ENCODE data around the gene RTN4RL2. TPM values are rescaled to one million over a fixed set of nuclear protein-coding genes. Genes with fewer than 3 reads are reported as not detected.

Gene RTN4RL2
- total and polyA plus RNA-seq, 9 of the 15 experiments (the other 6 are each of a cell fraction or from before 2014, with no cell fraction given) = 0.06 to 1.9 (median 0.34) TPM; not detected in 4

DNA sequence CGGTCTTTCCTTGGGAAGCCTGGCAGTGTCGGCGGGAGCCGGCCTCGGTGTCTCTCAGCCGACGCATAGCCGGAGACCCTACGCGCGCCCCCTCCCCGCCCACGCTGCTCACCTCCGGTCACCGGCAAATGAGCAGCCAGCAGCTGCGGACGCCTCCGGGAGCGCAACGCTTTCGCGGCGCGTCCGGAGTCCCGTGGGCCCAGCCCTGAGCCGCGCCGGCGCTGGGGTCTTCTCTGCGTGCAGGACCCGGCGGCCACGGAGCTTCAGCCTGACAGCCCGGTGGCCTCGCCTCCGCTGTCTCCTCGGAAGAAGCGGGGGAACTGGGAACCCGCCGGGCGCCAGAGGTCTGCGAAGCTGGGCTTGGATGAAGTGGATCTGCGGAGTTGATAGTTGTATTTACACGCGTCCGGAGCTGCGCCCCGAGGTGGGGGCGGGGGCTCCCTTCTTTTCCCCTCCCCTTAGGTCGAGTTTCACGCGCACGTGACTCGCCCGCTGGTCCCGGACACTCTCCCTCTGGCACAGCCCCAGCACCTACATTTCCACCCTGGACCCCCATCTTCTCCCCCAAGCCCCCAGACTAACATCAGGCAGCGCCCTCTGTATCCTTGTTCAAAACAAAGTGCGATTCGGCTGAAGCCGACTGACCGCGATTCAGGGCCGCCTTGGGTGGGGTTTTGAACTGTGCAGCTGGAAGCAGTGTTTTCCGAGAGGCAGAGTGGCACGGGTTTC is 55.2 kb downstream of the RTN4RL2 start, which contains the start of gene SLC43A1 (continued):
- TF ChIP-seq TSHZ1 (CRISPR knock-in tag; IDR thresholded peaks at IDR 0.05) (no peak), EZH2 (IDR thresholded peaks at IDR 0.05; ENCODE audit: borderline replicate concordance, low read depth, low read length) (no peak), IRF2 (CRISPR knock-in tag; IDR thresholded peaks at IDR 0.05) (no peak), GATA2 (CRISPR knock-in tag; IDR thresholded peaks at IDR 0.05) (no peak), CAMTA2 (CRISPR knock-in tag; conservative IDR thresholded peaks at IDR 0.05) (peak; percentile 44; the same call in 1 of the 2 replicates), ZKSCAN3 (CRISPR knock-in tag; IDR thresholded peaks at IDR 0.05) (no peak), NCOA6 (IDR thresholded peaks at IDR 0.05) (no peak), PTTG1 (tag; IDR thresholded peaks at IDR 0.05; ENCODE audit: low read depth) (no peak), KLF6 (CRISPR knock-in tag; IDR thresholded peaks at IDR 0.05; ENCODE audit: borderline replicate concordance) (no peak), JUND (IDR thresholded peaks at IDR 0.05; ENCODE audit: borderline replicate concordance, low read depth, low read length) (no peak), JUND (tag; IDR thresholded peaks at IDR 0.05; ENCODE audit: borderline replicate concordance, low read depth, low read length) (0 out of 3 replicates have a peak, but pooled peaks have one; percentile 6), ZNF695 (CRISPR knock-in tag; IDR thresholded peaks at IDR 0.05) (no peak), MAZ (CRISPR knock-in tag; conservative IDR thresholded peaks at IDR 0.05 in 1 of 2, IDR thresholded peaks at IDR 0.05 in 1 of 2) (peak; percentile 19 to 91; a peak in 3 of 4 replicates), ARID4B (CRISPR knock-in tag; IDR thresholded peaks at IDR 0.05) (peak; percentile 20; the same call in 1 of the 2 replicates), HDAC2 (IDR thresholded peaks at IDR 0.05) (peak; percentile 63), ZNF217 (CRISPR knock-in tag; IDR thresholded peaks at IDR 0.05) (no peak), ARHGAP35 (IDR thresholded peaks at IDR 0.05; ENCODE audit: partially characterized antibody) (no peak), KDM2B (CRISPR knock-in tag; IDR thresholded peaks at IDR 0.05) (no peak), HNRNPUL1 (IDR thresholded peaks at IDR 0.05; ENCODE audit: low read length) (no peak)
- TF ChIP-seq, protein P1, sequence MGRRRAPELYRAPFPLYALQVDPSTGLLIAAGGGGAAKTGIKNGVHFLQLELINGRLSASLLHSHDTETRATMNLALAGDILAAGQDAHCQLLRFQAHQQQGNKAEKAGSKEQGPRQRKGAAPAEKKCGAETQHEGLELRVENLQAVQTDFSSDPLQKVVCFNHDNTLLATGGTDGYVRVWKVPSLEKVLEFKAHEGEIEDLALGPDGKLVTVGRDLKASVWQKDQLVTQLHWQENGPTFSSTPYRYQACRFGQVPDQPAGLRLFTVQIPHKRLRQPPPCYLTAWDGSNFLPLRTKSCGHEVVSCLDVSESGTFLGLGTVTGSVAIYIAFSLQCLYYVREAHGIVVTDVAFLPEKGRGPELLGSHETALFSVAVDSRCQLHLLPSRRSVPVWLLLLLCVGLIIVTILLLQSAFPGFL (CRISPR knock-in tag; IDR thresholded peaks at IDR 0.05) = no peak
